GM12801 (cell line): ENCODE data around the gene DVL3.

Source experiments
- CTCF ChIP-seq: IDR thresholded peaks from one replicate; pipeline ENCODE4 v1.5.1; 2011; ENCODE audit warnings: control low read depth; ENCODE audit not compliant: insufficient read length; ENCODE audit errors: extremely low read depth

DVL3 gene

GRCh38 chr3:184154885-184155643 lies at the start of gene DVL3:
Gene DVL3 (plus strand): TSS chr3:184155377. CDS start chr3:184155636, 259 bp downstream.
- TF ChIP-seq CTCF = no peak

GRCh38 chr3:184110316-184110725 lies 44.9 kb upstream of the DVL3 start:
- TF ChIP-seq CTCF = no peak

- TF ChIP-seq CTCF = no peak
Measured at GRCh38 chr3:184116017-184116416, 39.2 kb upstream of the DVL3 start.

- TF ChIP-seq CTCF = no peak
Measured at GRCh38 chr3:184117636-184118035, 37.5 kb upstream of the DVL3 start.

- TF ChIP-seq CTCF = no peak
Measured at GRCh38 chr3:184126006-184126405, 29.2 kb upstream of the DVL3 start.

- no peak for TF ChIP-seq CTCF
Measured at GRCh38 chr3:184129012-184129411, 26.2 kb upstream of the DVL3 start.

- no peak for TF ChIP-seq CTCF
Measured at GRCh38 chr3:184132945-184133344, 22.2 kb upstream of the DVL3 start.
